Ascending aorta (tissue), 2 donors: Measurements from ENCODE around the gene TMSB15C. TPM values are rescaled to one million over a fixed set of nuclear protein-coding genes. Genes with fewer than 3 reads are reported as not detected.

ENCODE experiments used
- DNase-seq, 2 donors: peaks; one replicate each; pipeline ENCODE4 v3.0.0-alpha.2; 2019; ENCODE audit warnings: low spot score in 2 of 2
- H3K27ac ChIP-seq, 2 donors: fragments of 200-600 bp; sonication (generic); one replicate each; pipeline ENCODE4 v1.5.1; 2016 to 2017; ENCODE audit warnings: mild to moderate bottlenecking in 1 of 2
- H3K27me3 ChIP-seq: fragments of 200-600 bp; sonication (generic); one replicate; pipeline ENCODE4 v1.5.1; 2017
- H3K36me3 ChIP-seq, 2 donors: fragments of 200-600 bp; sonication (generic); one replicate each; pipeline ENCODE4 v1.5.1; 2016
- H3K4me1 ChIP-seq, 2 donors: fragments of 200-600 bp; sonication (generic); one replicate each; pipeline ENCODE4 v1.5.1; 2016 to 2017; ENCODE audit warnings: mild to moderate bottlenecking in 1 of 2
- H3K4me3 ChIP-seq, 2 donors: fragments of 200-600 bp; sonication (generic); one replicate each; pipeline ENCODE4 v1.5.1; 2016 to 2017; ENCODE audit warnings: mild to moderate bottlenecking in 1 of 2
- H3K9me3 ChIP-seq, 2 donors: fragments of 200-600 bp; sonication (generic); one replicate each; pipeline ENCODE4 v1.5.1; 2016
- intact Hi-C: fragments of 100-400 bp; cut with DNase I; formaldehyde crosslinking; loops from one replicate; pipeline ENCODE4 v1.15.1; 2023
- total RNA-seq: library from RNA; depleted of rRNA; stranded (reverse); fragments of >200 nt; gene quantifications from one replicate; pipeline ENCODE4 v1.1.0, GENCODE V29; 2016
- TF ChIP-seq, protein P1 (sequence below), 3 experiments: fragments of 200-600 bp in 2 of 3; fragments of 450-650 bp in 1 of 3; sonication (generic) in 2 of 3; IDR thresholded peaks; one replicate each; pipeline ENCODE4 v1.5.1; 2016 to 2019; ENCODE audit warnings: antibody characterized with exemption in 3 of 3, mild to moderate bottlenecking in 1 of 3, moderate library complexity in 1 of 3

The TMSB15C gene
- total RNA-seq, 1 donor from 2014 or later = 0.11 TPM

DNA sequence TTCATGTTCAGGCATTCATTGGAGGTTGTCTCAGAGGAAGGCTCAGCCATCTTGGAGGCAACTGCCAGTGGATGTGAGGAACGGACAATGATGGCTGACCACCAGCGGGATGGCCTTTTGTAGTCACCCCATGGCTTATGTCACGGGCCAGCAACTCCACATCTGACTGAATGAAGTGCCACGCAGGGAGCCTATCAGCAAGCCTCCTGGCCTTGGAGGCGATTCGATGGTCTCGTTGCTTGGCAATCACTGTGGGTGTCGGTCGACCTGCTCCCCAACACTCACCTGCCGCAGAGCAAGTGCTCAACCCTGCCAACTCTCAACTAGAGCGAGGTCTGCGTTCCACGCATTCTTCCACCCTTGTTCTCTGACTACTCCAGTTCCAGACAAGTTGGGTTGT lies 28.9 kb downstream of the TMSB15C start:
- H3K27ac ChIP-seq = no peak overlapping the region
- TF ChIP-seq, protein P1, sequence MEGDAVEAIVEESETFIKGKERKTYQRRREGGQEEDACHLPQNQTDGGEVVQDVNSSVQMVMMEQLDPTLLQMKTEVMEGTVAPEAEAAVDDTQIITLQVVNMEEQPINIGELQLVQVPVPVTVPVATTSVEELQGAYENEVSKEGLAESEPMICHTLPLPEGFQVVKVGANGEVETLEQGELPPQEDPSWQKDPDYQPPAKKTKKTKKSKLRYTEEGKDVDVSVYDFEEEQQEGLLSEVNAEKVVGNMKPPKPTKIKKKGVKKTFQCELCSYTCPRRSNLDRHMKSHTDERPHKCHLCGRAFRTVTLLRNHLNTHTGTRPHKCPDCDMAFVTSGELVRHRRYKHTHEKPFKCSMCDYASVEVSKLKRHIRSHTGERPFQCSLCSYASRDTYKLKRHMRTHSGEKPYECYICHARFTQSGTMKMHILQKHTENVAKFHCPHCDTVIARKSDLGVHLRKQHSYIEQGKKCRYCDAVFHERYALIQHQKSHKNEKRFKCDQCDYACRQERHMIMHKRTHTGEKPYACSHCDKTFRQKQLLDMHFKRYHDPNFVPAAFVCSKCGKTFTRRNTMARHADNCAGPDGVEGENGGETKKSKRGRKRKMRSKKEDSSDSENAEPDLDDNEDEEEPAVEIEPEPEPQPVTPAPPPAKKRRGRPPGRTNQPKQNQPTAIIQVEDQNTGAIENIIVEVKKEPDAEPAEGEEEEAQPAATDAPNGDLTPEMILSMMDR (IDR thresholded peaks at IDR 0.05) = no peak
- intact Hi-C loops = no loop called here
- H3K4me1 ChIP-seq = no peaks in the 10 kb centered on the region
- H3K36me3 ChIP-seq = no peaks in the 10 kb centered on the region
- no peak overlapping the region for H3K4me3 ChIP-seq
- no peaks in the 10 kb centered on the region for H3K9me3 ChIP-seq
- DNase-seq = no peak
- no peaks in the 10 kb centered on the region for H3K27me3 ChIP-seq

DNA sequence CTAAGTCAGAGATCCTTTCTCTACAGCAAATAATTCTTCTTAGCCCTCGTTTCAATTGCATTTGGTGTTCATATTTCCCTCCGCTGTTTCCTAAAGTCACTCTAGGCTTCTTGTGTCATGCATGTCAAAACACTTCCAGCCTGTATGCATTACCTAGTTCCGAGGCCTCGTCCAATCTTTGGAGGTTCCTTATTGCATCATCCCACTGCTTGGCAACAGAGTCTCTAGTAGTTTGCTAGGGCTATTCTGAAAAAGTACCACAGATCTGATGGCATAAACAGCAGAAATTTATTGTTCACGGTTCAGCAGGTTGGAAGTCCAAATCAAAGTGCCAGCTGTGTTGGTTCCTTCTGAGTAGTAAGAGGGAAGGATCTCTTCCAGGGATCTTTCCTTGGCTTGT lies 30.4 kb downstream of the TMSB15C start:
- Histone ChIP-seq H3K4me1 (no peaks in the 10 kb centered on the region), H3K9me3 (no peaks in the 10 kb centered on the region), H3K36me3 (no peaks in the 10 kb centered on the region), H3K27me3 (no peaks in the 10 kb centered on the region), H3K27ac (no peak overlapping the region), H3K4me3 (no peak overlapping the region)
- intact Hi-C loops = no loop called here
- DNase-seq = no peak
- TF ChIP-seq, protein P1 (IDR thresholded peaks at IDR 0.05) = no peak

DNA sequence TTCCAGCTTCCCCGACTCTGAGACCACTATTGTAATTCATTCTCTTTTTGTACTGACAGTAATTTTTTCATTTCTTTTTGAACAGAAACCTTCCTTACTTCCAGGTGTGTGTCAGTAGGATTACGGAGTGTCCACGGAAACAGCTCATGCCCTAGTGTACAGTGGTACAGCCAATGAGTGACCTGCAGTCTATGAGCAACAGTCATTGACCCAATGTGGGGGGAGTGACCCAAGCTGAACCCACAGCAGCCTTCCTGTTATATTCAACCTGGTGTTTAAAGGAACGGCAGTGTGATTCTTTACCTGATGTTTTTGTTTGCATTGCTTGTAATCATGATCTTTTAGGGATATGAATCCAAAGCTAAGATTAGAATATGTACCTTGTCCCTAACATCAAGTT lies 35.0 kb downstream of the TMSB15C start:
- H3K4me3 ChIP-seq = no peak overlapping the region
- intact Hi-C loops = no loop called here
- no peaks in the 10 kb centered on the region for H3K36me3 ChIP-seq
- no peaks in the 10 kb centered on the region for H3K4me1 ChIP-seq
- TF ChIP-seq, protein P1 (IDR thresholded peaks at IDR 0.05) = no peak
- no peak for DNase-seq
- no peaks in the 10 kb centered on the region for H3K9me3 ChIP-seq
- no peak overlapping the region for H3K27ac ChIP-seq
- no peaks in the 10 kb centered on the region for H3K27me3 ChIP-seq

DNA sequence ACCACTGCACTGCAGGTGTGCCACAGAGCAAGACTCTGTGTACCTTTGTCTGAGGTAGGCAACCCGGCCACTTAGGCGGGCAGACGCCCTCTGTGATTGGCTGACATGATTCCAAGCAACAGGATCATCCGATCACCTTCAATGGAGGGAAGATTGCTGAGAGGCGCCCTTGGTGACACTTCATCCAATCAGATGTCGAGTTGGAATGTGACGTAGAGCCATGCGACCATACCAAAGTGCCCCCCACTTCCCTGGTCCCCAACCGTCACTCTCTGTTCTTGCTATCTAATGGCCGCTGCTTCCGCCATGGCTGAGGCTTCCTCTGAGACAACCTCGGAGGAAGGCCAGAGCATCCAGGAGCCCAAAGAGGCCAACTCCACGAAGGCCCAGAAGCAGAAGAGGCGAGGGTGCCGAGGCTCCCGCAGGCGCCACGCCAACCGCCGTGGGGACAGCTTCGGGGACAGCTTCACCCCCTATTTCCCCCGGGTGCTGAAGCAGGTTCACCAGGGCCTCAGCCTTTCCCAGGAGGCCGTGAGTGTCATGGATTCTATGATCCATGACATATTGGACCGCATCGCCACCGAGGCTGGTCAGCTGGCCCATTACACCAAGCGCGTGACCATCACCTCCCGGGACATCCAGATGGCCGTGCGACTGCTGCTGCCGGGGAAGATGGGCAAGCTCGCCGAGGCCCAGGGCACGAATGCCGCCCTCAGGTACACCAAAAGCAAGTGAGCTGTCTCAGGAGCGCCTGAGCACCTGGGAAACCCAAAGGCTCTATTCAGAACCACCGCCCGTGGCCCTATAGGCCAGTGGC lies 36.1 kb downstream of the TMSB15C start, which contains the start of gene H2BW2:
TSS of gene H2BW2 (plus strand) at position 268 of the 817 bp plus-strand sequence. CDS start at position 307, 39 bp downstream.
- H3K27me3 ChIP-seq = no peaks in the 10 kb centered on the region
- no peak within 1 kb of the TSS for H3K27ac ChIP-seq
- DNase-seq = no peak
- H3K4me3 ChIP-seq = no peak within 1 kb of the TSS
- no peaks in the 10 kb centered on the region for H3K4me1 ChIP-seq
- intact Hi-C loops = no loop called here
- TF ChIP-seq, protein P1 (IDR thresholded peaks at IDR 0.05) = no peak
- no peaks in the 10 kb centered on the region for H3K36me3 ChIP-seq
- H3K9me3 ChIP-seq = no peaks in the 10 kb centered on the region

Other genes with a start within 250 kb of the TMSB15C start
- gene RAB9B, start 244.0 kb downstream of the TMSB15C start, total RNA-seq = 0.43 TPM
- 0.32 TPM for gene TMSB15B, start 113.6 kb downstream of the TMSB15C start, total RNA-seq
- gene H2BW1, start 62.5 kb downstream of the TMSB15C start, total RNA-seq = not detected
- not detected for gene H2BW2, start 36.3 kb downstream of the TMSB15C start, total RNA-seq
- gene ZCCHC18, start 36.3 kb upstream of the TMSB15C start, total RNA-seq = 0.21 TPM
- 3.1 TPM for gene SLC25A53, start 80.8 kb upstream of the TMSB15C start, total RNA-seq
- gene FAM199X, start 90.2 kb upstream of the TMSB15C start, total RNA-seq = 10.4 TPM
- not detected for gene ESX1, start 178.7 kb upstream of the TMSB15C start, total RNA-seq